ENCODE measurements around the gene MEI1. TPM values are rescaled to one million over a fixed set of nuclear protein-coding genes. Genes with fewer than 3 reads are reported as not detected.
A peak's percentile ranks its signal among the peaks of the same experiment; 100 is the strongest.

The MEI1 gene
- polyA plus RNA-seq, 2 donors: 0.36 to 0.79 TPM

GRCh38 chr22:41695211-41695610 is 4.1 kb upstream of the MEI1 start:
- no peaks in the 10 kb centered on the region for H3K27me3 ChIP-seq (ENCODE audit: control insufficient read depth in 1 of 2, insufficient read depth in 2 of 2, low read length in 2 of 2)
- 83 to 88% methylated on average over 2 of the region's 2 CpGs for WGBS, 2 donors
- H3K9me3 ChIP-seq (ENCODE audit: control insufficient read depth in 2 of 2, insufficient read depth in 1 of 2, low read depth in 1 of 2, low read length in 1 of 2): peaks cover 0 to 5% of the 10 kb centered on the region in 2 donors
- H3K36me3 ChIP-seq (ENCODE audit: control insufficient read depth in 2 of 2, insufficient read depth in 2 of 2, low read length in 1 of 2): peaks cover 0 to 2% of the 10 kb centered on the region in 2 donors
- H3K4me3 ChIP-seq (ENCODE audit: low read depth in 1 of 2, low read length in 2 of 2): no peak overlapping the region
- H3K4me1 ChIP-seq (ENCODE audit: control insufficient read depth in 2 of 2, insufficient read depth in 2 of 2, low read length in 1 of 2): peaks cover 2 to 6% of the 10 kb centered on the region in 2 donors
- no peak overlapping the region for H3K27ac ChIP-seq (ENCODE audit: low read depth in 2 of 2, low read length in 1 of 2)

- Histone ChIP-seq H3K9me3 (ENCODE audit: control insufficient read depth in 2 of 2, insufficient read depth in 1 of 2, low read depth in 1 of 2, low read length in 1 of 2) (peaks cover 0 to 5% of the 10 kb centered on the region in 2 donors), H3K27ac (ENCODE audit: low read depth in 2 of 2, low read length in 1 of 2) (peak overlapping the region in 1 of 2 donors; percentile 50), H3K36me3 (ENCODE audit: control insufficient read depth in 2 of 2, insufficient read depth in 2 of 2, low read length in 1 of 2) (peaks cover 0 to 2% of the 10 kb centered on the region in 2 donors), H3K4me3 (ENCODE audit: low read depth in 1 of 2, low read length in 2 of 2) (no peak overlapping the region), H3K27me3 (ENCODE audit: control insufficient read depth in 1 of 2, insufficient read depth in 2 of 2, low read length in 2 of 2) (no peaks in the 10 kb centered on the region), H3K4me1 (ENCODE audit: control insufficient read depth in 2 of 2, insufficient read depth in 2 of 2, low read length in 1 of 2) (peaks cover 2 to 6% of the 10 kb centered on the region in 2 donors)
- 51 to 58% methylated on average over 11 of the region's 11 CpGs for WGBS, 2 donors
Observed at GRCh38 chr22:41696703-41697102, 2.6 kb upstream of the MEI1 start.

GRCh38 chr22:41697126-41697775 is 2.1 kb upstream of the MEI1 start:
- Histone ChIP-seq H3K4me3 (ENCODE audit: low read depth in 1 of 2, low read length in 2 of 2) (peak overlapping the region in 1 of 2 donors; percentile 11), H3K9me3 (ENCODE audit: control insufficient read depth in 2 of 2, insufficient read depth in 1 of 2, low read depth in 1 of 2, low read length in 1 of 2) (peaks cover 0 to 5% of the 10 kb centered on the region in 2 donors), H3K4me1 (ENCODE audit: control insufficient read depth in 2 of 2, insufficient read depth in 2 of 2, low read length in 1 of 2) (peaks cover 2 to 6% of the 10 kb centered on the region in 2 donors), H3K27ac (ENCODE audit: low read depth in 2 of 2, low read length in 1 of 2) (peak overlapping the region in 1 of 2 donors; percentile 50), H3K36me3 (ENCODE audit: control insufficient read depth in 2 of 2, insufficient read depth in 2 of 2, low read length in 1 of 2) (peaks cover 0 to 2% of the 10 kb centered on the region in 2 donors), H3K27me3 (ENCODE audit: control insufficient read depth in 1 of 2, insufficient read depth in 2 of 2, low read length in 2 of 2) (no peaks in the 10 kb centered on the region)
- 25% methylated on average over 12 of the region's 12 CpGs for WGBS, 2 donors

- no peak overlapping the region for H3K27ac ChIP-seq (ENCODE audit: low read depth in 2 of 2, low read length in 1 of 2)
Observed at GRCh38 chr22:41700108-41700364, 733 bp downstream of the MEI1 start.

GRCh38 chr22:41702763-41703162 is 3.5 kb downstream of the MEI1 start:
- Histone ChIP-seq H3K36me3 (ENCODE audit: control insufficient read depth in 2 of 2, insufficient read depth in 2 of 2, low read length in 1 of 2) (no peaks in the 10 kb centered on the region), H3K9me3 (ENCODE audit: control insufficient read depth in 2 of 2, insufficient read depth in 1 of 2, low read depth in 1 of 2, low read length in 1 of 2) (peaks cover 0 to 5% of the 10 kb centered on the region in 2 donors), H3K27me3 (ENCODE audit: control insufficient read depth in 1 of 2, insufficient read depth in 2 of 2, low read length in 2 of 2) (no peaks in the 10 kb centered on the region), H3K27ac (ENCODE audit: low read depth in 2 of 2, low read length in 1 of 2) (no peak overlapping the region), H3K4me1 (ENCODE audit: control insufficient read depth in 2 of 2, insufficient read depth in 2 of 2, low read length in 1 of 2) (peaks cover 0 to 4% of the 10 kb centered on the region in 2 donors), H3K4me3 (ENCODE audit: low read depth in 1 of 2, low read length in 2 of 2) (no peak overlapping the region)
- WGBS, 2 donors: 89 to 93% methylated on average over 9 of the region's 9 CpGs

More at GRCh38 chr22:41700108-41700364, 733 bp downstream of the MEI1 start:
- Histone ChIP-seq H3K4me1 (ENCODE audit: control insufficient read depth in 2 of 2, insufficient read depth in 2 of 2, low read length in 1 of 2) (peaks cover 2 to 6% of the 10 kb centered on the region in 2 donors), H3K4me3 (ENCODE audit: low read depth in 1 of 2, low read length in 2 of 2) (no peak overlapping the region), H3K9me3 (ENCODE audit: control insufficient read depth in 2 of 2, insufficient read depth in 1 of 2, low read depth in 1 of 2, low read length in 1 of 2) (peaks cover 0 to 5% of the 10 kb centered on the region in 2 donors), H3K27me3 (ENCODE audit: control insufficient read depth in 1 of 2, insufficient read depth in 2 of 2, low read length in 2 of 2) (no peaks in the 10 kb centered on the region), H3K36me3 (ENCODE audit: control insufficient read depth in 2 of 2, insufficient read depth in 2 of 2, low read length in 1 of 2) (no peaks in the 10 kb centered on the region)
- WGBS, 2 donors: 95 to 98% methylated on average over 16 of the region's 16 CpGs

GRCh38 chr22:41709341-41709740 is 10.0 kb downstream of the MEI1 start:
- H3K9me3 ChIP-seq (ENCODE audit: control insufficient read depth in 2 of 2, insufficient read depth in 1 of 2, low read depth in 1 of 2, low read length in 1 of 2): no peaks in the 10 kb centered on the region
- H3K36me3 ChIP-seq (ENCODE audit: control insufficient read depth in 2 of 2, insufficient read depth in 2 of 2, low read length in 1 of 2): no peaks in the 10 kb centered on the region
- WGBS, 2 donors: 91 to 94% methylated on average over 10 of the region's 10 CpGs
- no peaks in the 10 kb centered on the region for H3K27me3 ChIP-seq (ENCODE audit: control insufficient read depth in 1 of 2, insufficient read depth in 2 of 2, low read length in 2 of 2)
- H3K27ac ChIP-seq (ENCODE audit: low read depth in 2 of 2, low read length in 1 of 2): no peak overlapping the region
- no peak overlapping the region for H3K4me3 ChIP-seq (ENCODE audit: low read depth in 1 of 2, low read length in 2 of 2)
- no peaks in the 10 kb centered on the region for H3K4me1 ChIP-seq (ENCODE audit: control insufficient read depth in 2 of 2, insufficient read depth in 2 of 2, low read length in 1 of 2)

- WGBS, 2 donors: 75 to 80% methylated on average over 9 of the region's 9 CpGs
- Histone ChIP-seq H3K27ac (ENCODE audit: low read depth in 2 of 2, low read length in 1 of 2) (no peak overlapping the region), H3K9me3 (ENCODE audit: control insufficient read depth in 2 of 2, insufficient read depth in 1 of 2, low read depth in 1 of 2, low read length in 1 of 2) (no peaks in the 10 kb centered on the region), H3K4me3 (ENCODE audit: low read depth in 1 of 2, low read length in 2 of 2) (no peak overlapping the region), H3K4me1 (ENCODE audit: control insufficient read depth in 2 of 2, insufficient read depth in 2 of 2, low read length in 1 of 2) (no peaks in the 10 kb centered on the region), H3K36me3 (ENCODE audit: control insufficient read depth in 2 of 2, insufficient read depth in 2 of 2, low read length in 1 of 2) (no peaks in the 10 kb centered on the region), H3K27me3 (ENCODE audit: control insufficient read depth in 1 of 2, insufficient read depth in 2 of 2, low read length in 2 of 2) (no peaks in the 10 kb centered on the region)
Observed at GRCh38 chr22:41713004-41713403, 13.7 kb downstream of the MEI1 start.

- Histone ChIP-seq H3K27ac (ENCODE audit: low read depth in 2 of 2, low read length in 1 of 2) (no peak overlapping the region), H3K9me3 (ENCODE audit: control insufficient read depth in 2 of 2, insufficient read depth in 1 of 2, low read depth in 1 of 2, low read length in 1 of 2) (no peaks in the 10 kb centered on the region), H3K4me3 (ENCODE audit: low read depth in 1 of 2, low read length in 2 of 2) (no peak overlapping the region), H3K4me1 (ENCODE audit: control insufficient read depth in 2 of 2, insufficient read depth in 2 of 2, low read length in 1 of 2) (no peaks in the 10 kb centered on the region), H3K36me3 (ENCODE audit: control insufficient read depth in 2 of 2, insufficient read depth in 2 of 2, low read length in 1 of 2) (no peaks in the 10 kb centered on the region), H3K27me3 (ENCODE audit: control insufficient read depth in 1 of 2, insufficient read depth in 2 of 2, low read length in 2 of 2) (no peaks in the 10 kb centered on the region)
- WGBS, 2 donors: 37 to 71% methylated on average over 1 of the region's 1 CpG
Observed at GRCh38 chr22:41722496-41722895, 23.2 kb downstream of the MEI1 start.

- no peak overlapping the region for H3K4me3 ChIP-seq (ENCODE audit: low read depth in 1 of 2, low read length in 2 of 2)
- WGBS, 2 donors: 82% methylated on average over 9 of the region's 9 CpGs
- H3K9me3 ChIP-seq (ENCODE audit: control insufficient read depth in 2 of 2, insufficient read depth in 1 of 2, low read depth in 1 of 2, low read length in 1 of 2): no peaks in the 10 kb centered on the region
- H3K36me3 ChIP-seq (ENCODE audit: control insufficient read depth in 2 of 2, insufficient read depth in 2 of 2, low read length in 1 of 2): no peaks in the 10 kb centered on the region
- no peak overlapping the region for H3K27ac ChIP-seq (ENCODE audit: low read depth in 2 of 2, low read length in 1 of 2)
- H3K27me3 ChIP-seq (ENCODE audit: control insufficient read depth in 1 of 2, insufficient read depth in 2 of 2, low read length in 2 of 2): no peaks in the 10 kb centered on the region
- no peaks in the 10 kb centered on the region for H3K4me1 ChIP-seq (ENCODE audit: control insufficient read depth in 2 of 2, insufficient read depth in 2 of 2, low read length in 1 of 2)
Observed at GRCh38 chr22:41725510-41726110, 26.3 kb downstream of the MEI1 start.

- Histone ChIP-seq H3K36me3 (ENCODE audit: control insufficient read depth in 2 of 2, insufficient read depth in 2 of 2, low read length in 1 of 2) (no peaks in the 10 kb centered on the region), H3K27ac (ENCODE audit: low read depth in 2 of 2, low read length in 1 of 2) (no peak overlapping the region), H3K9me3 (ENCODE audit: control insufficient read depth in 2 of 2, insufficient read depth in 1 of 2, low read depth in 1 of 2, low read length in 1 of 2) (no peaks in the 10 kb centered on the region), H3K4me1 (ENCODE audit: control insufficient read depth in 2 of 2, insufficient read depth in 2 of 2, low read length in 1 of 2) (no peaks in the 10 kb centered on the region), H3K4me3 (ENCODE audit: low read depth in 1 of 2, low read length in 2 of 2) (no peak overlapping the region), H3K27me3 (ENCODE audit: control insufficient read depth in 1 of 2, insufficient read depth in 2 of 2, low read length in 2 of 2) (no peaks in the 10 kb centered on the region)
- 88 to 96% methylated on average over 2 of the region's 2 CpGs for WGBS, 2 donors
Observed at GRCh38 chr22:41731609-41732008, 32.3 kb downstream of the MEI1 start.

Data from esophagus (tissue), 2 donors.